Measurements from ENCODE around the gene LSS.
"Not testable (repeated sequence)": the region's sequence is repeated elsewhere in the genome, so short reads cannot be mapped to it uniquely, and the experiment has no call there.

The LSS gene

DNA sequence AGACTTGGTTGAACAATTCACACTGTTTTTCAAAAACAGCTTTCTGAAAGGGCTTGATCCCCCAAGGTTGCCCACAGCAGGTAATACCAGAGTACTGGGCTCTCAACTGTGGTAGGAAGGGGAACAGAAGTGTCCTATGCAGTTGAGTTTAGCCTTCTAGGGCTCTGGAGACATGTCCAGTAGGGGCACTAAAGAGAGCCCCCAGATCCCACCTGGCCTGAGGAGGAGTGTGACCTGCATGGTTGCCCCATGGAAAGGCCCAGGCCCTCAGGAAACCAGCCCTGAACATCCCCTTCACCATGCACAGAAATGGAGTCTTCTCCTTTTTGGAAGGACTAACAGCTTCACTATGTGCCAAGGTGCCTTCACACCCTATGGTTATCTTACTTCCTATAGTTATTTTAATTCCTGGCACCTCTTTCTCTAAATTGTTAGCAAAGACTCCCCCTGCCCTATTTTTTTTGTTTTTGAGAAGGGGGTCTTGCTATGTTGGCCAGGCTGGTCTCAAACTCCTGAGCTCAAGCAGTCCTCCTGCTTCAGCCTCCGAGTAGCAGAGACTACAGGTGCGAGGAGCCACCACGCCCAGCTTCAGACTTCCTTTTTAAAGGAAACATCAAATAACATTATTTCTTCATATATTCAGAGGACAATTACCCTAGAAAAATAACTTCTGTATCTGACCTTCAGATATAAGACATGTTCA lies 16.8 kb upstream of the LSS start:
- no peak for DNase-seq

GRCh38 chr21:46244602-46245001 lies 16.0 kb upstream of the LSS start:
- DNase-seq: no peak

DNA sequence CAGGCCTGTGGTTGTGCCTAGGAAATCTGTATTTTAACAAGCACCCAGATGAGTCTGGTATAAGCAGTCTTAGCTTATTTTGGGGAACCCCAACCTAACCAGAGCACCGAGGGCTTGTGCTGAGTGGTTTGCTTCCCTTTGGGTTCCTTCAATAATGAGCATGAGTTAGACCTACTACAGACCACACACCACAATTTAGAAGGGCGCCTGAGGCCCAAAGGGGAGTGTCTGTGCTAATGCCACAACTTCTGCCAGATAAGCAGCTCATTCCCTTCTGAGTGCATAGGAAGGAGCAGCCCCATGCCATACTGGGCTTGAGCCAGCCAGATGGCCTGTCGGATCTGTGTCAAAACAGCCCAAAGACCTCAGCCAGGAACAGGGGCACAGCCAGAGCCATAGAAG lies 15.4 kb upstream of the LSS start:
- DNase-seq: no peak

DNA sequence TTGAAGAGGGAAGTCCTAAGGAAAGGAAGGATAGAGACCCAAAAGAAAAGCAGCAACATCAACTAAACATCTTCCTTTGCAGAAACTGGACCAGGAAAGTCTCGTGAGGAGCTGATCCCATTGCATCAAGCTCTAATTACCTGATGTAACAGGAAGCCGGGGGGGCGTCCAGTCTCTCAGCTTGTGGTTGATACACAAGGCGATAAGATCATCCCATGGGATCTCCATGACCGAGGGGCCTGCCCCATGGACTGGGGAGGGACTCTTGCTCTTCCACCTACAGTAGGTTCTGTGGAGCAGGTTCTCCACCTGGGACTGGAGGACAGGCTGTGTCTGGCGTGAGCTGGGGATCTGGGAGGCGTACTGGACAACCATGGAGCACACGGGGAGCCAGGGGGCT lies 14.8 kb upstream of the LSS start:
- no peak for DNase-seq

- DNase-seq: not testable (repeated sequence)
These were observed 13.0 kb upstream of the LSS start for GRCh38 chr21:46241577-46241976.

- no peak for DNase-seq
These were observed 11.3 kb upstream of the LSS start for GRCh38 chr21:46239817-46240325.

DNA sequence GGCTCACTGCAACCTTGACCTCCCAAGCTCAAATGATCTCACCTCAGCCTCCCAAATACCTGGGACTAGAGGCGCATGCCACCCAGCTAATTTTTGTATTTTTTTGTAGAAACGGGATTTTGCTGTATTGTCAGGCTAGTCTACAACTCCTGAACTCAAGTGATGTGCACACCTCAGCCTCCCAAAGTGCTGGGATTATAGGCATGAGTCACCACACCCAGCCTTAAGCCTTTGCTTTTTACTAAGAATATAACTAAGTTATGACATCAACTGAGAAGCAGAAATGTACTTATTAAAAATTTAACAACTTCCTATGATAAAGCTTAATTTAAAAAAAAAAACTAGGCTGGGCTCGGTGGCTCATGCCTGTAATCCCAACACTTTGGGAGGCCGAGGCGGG lies 8.9 kb upstream of the LSS start:
- DNase-seq: no peak

DNA sequence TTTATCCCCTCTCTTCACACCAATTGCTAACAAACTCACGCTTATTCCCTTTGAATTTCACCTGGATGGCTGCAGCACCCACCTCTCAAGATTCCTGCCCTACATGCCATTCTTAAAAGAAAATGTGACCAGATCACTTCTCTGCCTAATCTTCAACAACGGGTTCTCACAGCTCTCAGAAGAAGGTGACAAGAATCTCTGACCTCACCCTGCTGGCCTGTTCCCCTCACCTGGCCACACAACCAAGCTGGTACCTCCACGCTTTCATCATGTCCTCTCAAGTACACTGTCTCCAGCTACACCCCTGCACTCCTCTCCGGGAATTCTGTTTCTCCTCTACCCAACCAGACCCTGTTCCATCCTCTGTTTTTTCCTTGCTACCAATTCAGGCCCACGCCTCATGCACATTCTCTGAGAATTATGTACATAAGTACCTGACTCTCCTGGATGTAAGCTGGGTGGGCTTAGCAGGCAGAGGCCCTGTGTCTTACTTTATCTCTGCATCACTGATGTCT lies 5.9 kb upstream of the LSS start:
- no peak for DNase-seq

DNA sequence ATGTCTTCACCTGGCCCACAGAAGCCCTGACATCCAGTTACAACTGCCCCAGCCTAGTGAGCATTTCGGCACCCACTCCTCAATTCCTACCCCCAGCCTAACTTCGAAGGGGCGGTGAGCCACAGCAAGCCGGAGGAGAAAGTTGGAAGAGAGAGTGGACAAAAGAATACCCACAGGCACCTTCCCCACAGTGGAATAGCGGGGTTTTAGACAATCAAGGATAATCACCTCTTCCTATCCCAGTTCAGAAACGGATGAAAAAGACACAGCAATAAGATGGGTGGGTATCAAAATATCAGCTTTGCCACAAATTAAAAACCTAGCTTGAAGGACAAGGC lies 1.3 kb upstream of the LSS start:
- no peak for DNase-seq

DNA sequence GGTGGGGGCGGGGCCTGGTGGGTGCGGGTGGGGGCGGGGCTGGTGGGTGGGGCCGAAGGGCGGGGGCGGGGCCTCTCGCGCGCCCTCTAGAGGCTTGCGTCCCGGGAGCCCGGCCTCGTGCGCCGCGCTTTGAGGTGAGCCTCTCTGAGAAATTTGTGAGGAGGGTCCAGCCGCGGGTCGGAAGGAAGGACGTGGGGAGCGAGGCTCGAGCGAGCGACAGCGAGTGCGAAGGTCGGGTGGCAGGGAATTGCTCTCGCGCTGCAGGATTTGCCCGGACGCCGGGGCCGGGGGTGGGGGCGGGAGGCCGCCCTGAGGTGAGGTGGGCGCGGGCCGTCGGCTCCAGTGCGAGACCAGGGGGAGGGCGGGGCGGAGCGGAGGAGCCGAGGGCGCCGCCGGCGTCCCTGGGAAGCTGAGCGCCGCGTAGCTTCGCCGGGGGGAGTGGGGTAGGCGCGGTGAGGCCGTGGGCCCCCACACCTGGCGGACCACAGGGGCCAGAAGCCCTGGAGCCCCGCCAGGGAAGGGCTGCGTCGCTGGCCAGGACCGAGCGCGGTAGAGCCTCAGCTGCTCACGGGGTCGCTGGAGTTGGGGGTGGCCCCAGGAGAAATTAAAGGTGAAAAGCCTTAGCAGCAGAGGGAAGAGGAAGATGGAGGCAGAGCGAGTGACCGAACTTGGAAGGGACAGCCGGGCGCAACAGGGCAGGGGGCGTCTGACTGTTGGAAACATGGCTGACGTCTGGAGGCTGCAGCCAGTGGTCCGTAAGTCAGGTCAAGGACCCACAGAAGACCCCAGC lies 754 bp upstream of the LSS start:
- DNase-seq: no peak

- DNase-seq: no peak
These were observed 696 bp downstream of the LSS start for GRCh38 chr21:46227811-46228344.

GRCh38 chr21:46226920-46227599 lies 1.5 kb downstream of the LSS start:
- DNase-seq: no peak

GRCh38 chr21:46226146-46226545 lies 2.4 kb downstream of the LSS start:
- no peak for DNase-seq

DNA sequence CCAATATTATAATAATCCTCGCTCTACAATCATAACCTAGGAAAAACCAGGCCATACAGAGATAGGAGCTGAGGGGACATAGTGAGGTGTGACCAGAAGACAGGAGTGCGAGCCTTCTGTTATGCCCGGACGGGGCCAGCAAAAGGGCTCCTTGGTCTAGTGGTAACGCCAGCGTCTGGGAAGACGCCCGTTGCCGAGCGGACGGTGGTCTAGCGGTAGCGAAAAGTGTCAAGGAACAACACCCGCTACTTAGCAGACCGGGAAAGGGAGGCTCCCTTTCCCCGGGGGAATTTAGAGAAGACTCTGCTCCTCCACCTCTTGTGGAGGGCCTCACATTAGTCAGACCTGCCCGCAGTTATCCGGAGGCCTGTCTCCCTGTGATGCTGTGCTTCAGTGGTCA lies 4.9 kb downstream of the LSS start:
- not testable (repeated sequence) for DNase-seq

- no peak for DNase-seq
These were observed 5.4 kb downstream of the LSS start for GRCh38 chr21:46223217-46223616.

DNA sequence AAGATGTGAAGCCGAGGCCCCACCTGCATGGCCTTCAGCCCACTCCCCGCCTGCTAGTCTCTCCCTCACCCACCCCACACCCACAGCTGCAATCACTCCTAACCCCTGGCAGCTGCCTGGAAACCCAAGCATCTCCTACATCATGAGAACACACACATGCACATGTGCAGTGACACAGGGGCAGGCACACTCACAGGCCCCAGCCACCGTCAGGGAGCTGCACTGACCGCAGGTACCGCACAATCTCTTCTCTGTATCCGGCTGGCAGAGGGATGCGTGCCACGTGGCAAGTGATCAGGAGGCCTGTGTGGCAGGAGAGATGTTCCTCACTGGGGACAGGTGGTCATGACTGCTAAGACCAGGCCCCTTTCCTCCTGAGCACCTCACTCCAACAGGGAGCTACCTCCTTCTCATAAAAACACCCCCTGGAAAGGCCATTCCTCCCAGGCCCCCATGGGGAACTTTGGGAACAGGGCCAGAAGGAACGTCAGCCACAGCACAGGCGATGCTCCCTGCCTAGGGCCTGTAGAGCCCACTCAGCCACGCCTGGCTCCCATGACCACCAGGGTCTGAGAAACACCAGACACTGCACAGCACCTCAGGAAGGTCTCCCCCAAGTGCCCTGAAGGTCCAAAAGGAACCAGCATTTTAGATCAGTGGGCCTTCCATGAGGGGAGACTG lies 6.0 kb downstream of the LSS start:
- DNase-seq: no peak

GRCh38 chr21:46221664-46222435 lies 6.7 kb downstream of the LSS start:
- no peak for DNase-seq

DNA sequence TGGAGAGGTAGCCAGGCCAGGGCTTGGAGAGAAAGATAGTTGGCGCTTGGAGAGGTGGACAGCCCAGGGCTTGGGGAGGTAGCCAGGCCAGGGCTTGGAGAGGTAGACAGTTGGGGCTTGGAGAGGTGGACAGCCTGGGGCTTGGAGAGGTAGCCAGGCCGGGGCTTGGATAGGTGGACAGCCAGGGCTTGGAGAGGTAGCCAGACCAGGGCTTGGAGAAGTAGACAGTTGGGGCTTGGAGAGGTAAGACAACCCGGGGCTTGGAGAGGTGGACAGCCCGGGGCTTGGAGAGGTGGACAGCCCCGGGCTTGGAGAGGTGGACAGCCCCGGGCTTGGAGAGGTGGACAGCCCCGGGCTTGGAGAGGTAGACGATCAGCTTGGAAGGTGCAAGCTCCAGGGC lies 7.7 kb downstream of the LSS start:
- no peak for DNase-seq

DNA sequence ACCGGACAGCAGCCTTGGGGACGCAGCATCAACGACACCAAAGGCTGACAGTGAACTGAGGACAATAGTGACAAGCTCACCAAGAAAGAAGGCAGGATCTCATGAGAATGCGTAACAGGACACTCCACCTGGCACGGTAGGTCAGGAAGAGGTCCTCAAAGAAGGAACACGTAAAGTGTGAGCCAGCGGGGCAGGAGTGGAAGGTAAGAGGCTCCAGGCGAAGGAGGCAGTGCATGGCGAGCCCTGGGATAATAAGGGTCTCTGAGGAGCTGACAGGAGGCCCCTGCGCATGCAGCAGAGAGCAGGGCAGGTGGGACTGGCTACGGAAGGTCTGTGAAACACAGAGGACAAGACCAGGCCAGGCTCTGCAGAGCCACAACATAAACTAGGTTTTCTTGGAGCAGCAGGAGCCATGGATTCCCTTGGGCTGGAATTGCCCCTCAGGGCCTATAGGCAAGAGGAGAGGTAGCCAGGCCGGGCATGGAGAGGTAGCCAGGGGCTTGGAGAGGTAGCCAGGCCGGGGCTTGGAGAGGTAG lies 8.2 kb downstream of the LSS start:
- no peak for DNase-seq

- no peak for DNase-seq
These were observed 8.9 kb downstream of the LSS start for GRCh38 chr21:46219591-46220239.

- no peak for DNase-seq
These were observed 9.5 kb downstream of the LSS start for GRCh38 chr21:46218906-46219590.

Data from CD4-positive, alpha-beta T cell treated with Interleukin-12 subunit alpha and Interleukin-12 subunit beta, for 1 hour (primary cell).